Measurements from ENCODE around the gene MRPL58. TPM values are rescaled to one million over a fixed set of nuclear protein-coding genes. Genes with fewer than 3 reads are reported as not detected.
A peak's percentile ranks its signal among the peaks of the same experiment; 100 is the strongest.
"Not testable (repeated sequence)": the region's sequence is repeated elsewhere in the genome, so short reads cannot be mapped to it uniquely, and the experiment has no call there.

The MRPL58 gene
- polyA plus RNA-seq (2013, experiment 1 of 2; ENCODE audit: insufficient read length), result 33.2 TPM
- 33.1 TPM for polyA plus RNA-seq (2013, experiment 2 of 2; ENCODE audit: insufficient read length)

DNA sequence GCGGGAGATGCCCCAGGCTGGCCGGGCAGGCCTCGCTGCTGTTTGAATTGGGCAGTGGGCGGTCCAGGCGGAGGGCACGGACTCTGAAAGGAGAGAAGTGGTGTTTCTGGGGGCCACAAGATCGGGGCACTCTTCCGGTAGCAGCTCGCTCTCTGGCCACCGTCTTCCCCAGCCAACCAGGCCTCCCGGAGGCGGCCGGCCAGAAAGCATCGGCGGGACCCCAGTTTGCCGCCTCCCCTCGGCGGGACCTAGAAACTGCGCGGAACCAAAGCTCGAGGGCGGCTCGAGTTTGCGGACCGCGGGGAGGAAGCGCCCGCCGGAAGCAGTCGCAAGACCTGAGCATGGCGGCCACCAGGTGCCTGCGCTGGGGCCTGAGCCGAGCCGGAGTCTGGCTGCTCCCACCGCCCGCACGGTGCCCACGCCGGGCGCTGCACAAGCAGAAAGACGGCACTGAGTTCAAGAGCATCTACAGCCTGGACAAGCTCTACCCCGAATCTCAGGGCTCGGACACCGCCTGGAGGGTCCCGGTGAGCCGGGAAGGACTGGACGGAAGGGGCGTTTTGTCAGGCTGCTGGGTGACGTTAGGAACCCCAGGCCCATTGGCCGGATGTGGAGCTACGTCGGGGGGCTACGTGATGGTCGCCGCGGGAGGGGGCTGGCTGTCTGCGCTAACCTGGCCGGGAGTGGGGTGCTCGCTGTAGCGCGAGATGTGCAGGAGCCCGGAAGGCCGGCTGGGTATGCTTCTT is at the start of gene MRPL58:
Gene MRPL58 (plus strand): TSS at position 325 of the 746 bp plus-strand sequence. CDS start 17 bp downstream, at position 342.
- DNase-seq, result peak; percentile 88

DNA sequence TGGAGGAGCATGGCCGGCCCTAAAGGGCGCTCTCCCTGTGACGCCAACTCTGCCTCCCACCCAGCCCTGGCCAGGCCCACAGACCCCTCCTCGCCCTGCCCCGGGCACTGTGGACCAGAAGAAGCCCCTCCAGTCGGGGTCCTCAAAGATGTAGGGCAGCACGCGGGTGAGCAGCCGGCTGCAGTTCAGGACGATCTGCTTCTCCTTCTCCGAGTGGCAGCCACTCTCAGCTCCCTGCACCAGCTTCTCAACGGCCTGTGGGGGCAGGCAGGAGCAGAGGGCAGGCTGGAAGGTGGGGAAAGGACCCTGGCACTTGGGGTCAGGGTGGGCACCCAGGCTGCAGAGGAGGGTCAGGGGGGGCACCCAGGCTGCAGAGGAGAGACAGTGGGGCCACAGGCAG is 48.8 kb upstream of the MRPL58 start:
- DNase-seq, result no peak

DNA sequence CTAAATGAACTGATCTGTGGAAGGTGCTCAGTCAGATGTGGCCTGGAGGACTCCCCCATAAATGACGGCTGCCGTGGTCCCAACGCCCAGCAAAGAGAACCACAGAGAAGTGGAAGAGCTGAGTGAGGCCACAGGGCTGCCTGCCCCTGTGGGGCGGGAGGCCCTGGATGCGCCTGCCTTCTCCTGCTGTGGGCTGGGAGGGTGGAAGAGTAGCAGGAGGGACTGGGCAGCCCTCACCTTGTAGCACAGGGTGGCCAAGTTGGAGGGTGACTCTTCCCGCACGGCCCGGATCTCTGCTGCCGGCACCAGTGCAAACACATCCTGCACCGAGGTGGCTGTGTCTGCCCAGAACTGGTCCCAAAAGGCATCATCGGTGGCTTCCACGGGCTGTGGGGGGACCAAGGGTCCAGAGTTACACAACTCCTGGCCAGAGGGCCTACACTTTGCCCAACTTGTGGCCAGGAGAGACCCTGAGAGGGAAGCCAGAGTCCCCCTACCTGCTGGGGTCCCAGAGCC is 48.2 kb upstream of the MRPL58 start:
- DNase-seq, result no peak

DNA sequence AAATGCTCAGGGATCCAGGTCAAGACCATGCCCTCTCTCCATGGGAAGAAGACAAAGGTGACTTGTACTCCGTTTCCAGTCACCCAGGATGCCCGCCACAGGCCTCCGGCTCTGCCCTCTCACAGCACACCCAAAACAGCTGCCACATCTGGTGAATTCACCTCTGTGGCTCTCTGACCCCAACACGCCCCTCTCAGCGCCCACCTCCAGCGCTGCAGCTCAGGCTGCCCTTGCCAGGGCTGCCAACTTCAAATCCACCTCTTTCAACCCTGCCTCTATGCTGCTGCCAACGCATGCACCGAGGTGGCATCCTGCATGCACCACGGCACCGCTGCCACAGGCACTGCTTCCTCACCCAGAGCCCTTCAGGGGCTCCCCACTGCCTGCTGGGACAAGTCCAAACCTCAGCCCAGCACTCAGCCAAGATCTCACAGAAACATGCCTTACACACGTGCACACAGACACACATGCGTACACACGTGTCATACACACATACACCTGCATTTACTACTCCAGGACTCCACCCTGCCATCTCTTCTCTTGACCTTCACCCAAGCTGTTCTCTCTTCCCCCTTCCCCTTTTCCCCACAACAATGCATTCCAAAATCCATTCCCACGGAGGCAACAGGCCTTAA is 47.4 kb upstream of the MRPL58 start:
- no peak for DNase-seq

DNA sequence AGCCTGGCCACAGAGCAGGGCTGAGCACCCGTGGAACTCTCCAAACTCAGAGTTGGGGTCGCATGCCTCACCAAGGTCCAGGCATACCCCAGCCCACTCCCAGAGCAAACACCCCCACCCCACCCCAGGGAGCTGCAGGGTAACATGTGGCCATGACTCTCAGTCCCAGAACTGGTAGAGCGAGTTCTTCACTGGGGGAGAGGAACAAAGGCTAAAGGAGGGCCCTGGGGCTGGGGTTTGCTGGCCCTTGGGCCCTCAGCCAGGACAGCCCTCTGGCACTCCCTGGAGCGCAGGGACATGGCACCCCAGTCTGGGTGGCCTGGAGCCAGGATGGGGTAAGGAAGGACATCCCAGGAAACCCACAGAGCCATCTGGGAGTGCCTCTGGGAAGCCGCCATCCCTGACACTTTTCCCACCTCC is 44.1 kb upstream of the MRPL58 start:
- no peak for DNase-seq

DNA sequence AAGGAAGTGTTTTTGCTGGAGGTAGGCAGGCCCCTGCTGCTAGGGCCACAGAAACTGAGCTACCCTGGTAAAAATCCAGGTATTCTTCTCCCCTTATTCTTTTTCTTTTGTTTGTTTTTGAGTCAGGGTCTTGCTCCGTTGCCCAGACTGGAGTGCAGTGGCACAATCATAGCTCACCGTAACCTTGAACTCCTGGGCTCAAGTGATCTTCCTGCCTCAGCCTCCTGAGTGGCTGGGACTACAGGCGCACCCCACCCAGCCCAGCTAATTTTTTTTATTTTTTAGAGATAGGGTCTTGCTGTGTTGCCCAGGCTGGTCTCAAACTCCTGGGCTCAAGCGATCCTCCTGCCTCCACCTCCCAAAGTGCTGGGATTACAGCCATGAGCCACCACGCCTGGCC is 43.0 kb upstream of the MRPL58 start:
- not testable (repeated sequence) for DNase-seq

DNA sequence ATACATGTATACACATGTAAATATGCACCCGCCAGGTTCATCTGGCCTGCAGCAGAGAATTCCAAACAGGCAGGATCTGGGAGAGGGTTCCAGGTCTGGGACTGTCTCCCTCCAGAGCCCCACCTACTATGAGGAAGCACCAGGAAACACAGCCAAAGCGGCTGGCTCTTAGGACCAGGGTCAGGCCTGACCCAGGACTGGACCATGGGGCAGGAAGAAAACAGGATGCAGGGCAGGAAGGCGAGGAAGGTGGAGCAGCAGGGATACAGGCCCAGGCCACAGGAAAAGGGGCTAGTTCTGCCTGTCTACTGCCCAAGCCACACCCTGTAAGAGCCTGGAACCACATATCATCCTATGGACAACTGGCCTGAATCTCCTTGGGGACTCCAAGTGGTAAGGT is 42.1 kb upstream of the MRPL58 start:
- no peak for DNase-seq

DNA sequence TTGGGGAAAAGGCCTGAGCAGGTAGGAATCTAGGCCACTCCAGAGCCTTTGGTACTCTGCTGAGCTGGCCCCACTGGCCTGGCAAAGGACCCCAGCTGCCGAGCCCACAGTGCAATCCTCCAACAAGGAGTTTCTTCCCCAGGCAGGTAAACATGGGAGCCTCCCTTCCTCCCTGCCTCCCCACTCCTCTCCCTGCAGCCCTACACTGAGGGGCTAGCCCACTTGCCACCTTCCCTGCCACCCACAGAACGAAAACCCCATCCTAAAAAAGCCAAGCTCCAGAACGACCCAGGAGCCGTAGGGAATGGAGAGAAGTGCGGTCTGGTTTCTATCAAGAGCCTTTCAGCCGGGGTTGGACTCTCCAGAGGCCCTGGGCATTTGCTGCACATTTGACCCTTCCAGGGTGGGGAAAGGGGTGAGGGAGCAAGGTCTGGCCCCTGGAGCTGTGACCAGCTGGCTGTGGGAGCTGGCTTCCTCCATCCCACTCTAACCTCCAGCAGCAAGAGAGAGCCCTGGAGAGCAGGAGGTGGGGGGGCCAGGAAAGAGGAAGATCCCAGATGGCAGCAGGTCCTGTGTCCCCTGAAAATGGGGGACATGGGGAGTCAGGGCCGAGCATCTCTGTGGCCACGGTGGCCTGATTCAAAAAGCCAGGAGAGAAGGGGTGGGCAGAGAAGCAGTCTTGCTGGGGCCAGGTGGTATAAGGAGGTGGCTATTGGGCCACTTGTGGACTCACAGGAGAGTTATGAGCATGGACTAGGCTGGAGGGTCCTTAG is 41.2 kb upstream of the MRPL58 start:
- no peak for DNase-seq

DNA sequence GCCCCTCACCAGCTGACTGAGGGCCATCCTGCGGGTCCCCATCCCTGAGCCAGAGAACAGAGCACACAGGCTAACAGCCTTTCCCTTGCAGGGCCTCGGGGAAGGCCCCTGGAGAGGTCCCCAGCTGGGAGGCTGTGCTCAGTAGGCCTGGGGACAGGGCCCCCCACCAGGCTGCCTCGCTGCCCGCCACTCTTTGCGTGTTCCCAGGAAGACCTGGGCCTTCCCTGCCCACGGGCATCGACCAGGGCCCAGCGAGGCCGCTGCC is 40.7 kb upstream of the MRPL58 start:
- DNase-seq, result no peak

DNA sequence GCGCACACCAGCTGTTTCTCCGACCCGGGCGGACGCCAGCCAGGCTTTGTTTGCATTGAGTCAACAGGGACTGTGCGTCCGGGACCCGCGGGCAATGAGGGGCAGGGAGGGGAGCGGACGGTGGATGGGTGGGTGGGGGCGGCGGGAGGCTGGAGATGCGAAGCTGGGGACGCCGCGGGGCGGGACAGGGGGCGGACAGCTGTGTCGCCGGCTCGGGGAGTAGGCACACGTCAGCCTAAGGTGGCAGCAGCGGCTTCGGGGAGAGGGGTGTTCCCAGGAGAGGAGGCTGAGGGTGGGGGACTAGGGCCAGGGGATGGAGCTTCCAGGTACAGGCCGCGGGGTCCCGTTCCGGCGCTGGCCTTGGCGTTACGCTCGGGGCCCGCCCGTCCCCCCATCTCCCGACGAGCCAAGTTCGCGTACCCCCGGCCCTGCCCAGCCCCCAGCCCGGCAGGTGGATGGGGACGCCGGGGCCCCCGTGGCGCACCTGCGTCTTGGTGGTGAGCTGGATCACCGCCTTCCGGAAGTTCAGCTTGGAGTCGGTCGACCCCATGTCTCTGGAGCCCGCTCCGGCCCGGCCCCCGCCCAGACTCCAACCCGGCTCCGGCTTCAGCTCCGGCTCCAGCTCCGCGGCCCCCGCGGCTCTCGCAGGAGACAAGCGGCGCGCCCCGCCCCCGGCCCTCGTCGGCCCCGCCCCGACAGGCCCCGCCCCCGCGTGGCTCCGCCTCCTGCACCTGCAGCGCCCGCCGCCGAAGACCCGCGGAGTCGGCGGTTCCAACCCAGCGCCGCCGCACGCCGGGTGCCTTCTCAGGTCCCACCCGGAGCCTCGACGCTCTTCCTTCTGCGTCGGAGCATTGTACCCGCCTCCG is 40.1 kb upstream of the MRPL58 start, which contains the start of gene HID1:
Gene HID1 (minus strand): TSS at position 653 of the 866 bp plus-strand sequence. CDS start 103 bp downstream, at position 550.
- DNase-seq, result no peak

DNA sequence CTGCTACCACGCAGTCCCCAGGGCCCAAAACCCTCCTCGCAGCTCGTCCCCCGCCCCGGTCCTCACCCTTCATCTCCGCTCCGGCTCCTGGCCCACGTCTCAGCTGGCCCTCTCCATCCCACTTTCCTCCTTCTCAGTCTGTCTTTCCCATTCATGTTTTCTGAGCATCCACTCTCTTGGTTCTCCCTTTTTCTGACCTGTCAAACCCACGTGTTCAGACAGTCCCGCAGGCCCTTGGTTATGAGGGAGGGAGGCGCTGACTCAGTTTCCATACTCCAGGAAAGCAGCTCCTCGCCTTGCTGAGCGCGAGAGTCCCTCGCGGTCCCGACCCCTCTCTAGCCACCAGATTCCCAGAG is 39.5 kb upstream of the MRPL58 start:
- no peak for DNase-seq

DNA sequence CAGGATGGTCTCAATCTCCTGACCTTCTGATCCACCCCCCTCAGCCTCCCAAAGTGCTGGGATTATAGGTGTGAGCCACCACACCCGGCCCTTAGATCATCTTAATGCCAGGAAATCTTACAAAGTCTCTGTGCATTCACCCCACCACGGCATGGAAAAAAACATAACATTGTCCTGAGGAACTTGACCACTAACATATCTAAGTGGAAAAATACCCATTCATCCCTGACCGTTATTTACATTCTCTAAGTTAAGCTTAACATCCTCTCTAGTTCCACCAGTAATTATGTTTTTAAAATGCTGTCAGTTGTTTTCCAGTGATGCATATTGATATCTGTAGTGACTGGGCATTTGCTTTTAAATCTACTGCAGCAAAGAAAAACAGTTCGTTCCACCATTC is 36.5 kb upstream of the MRPL58 start:
- no peak for DNase-seq

DNA sequence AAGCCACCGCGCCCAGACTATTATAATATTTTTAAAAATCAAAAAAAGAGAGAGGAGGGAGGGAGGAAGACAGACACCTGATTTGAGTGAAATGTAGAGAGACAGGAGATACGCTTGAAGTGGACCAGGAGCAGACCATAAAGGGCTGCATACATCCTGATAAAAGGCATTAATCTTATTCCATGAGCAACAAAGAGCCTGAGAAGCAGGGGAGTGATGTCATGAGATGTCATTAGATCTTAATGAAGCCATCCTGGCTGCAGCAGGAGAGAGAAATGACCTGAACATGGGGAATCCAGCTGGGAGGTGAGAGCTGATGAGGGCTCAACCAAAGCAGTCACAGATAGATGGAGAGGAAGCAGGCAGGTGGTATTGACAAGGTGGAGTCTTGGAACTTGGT is 34.7 kb upstream of the MRPL58 start:
- DNase-seq, result no peak

DNA sequence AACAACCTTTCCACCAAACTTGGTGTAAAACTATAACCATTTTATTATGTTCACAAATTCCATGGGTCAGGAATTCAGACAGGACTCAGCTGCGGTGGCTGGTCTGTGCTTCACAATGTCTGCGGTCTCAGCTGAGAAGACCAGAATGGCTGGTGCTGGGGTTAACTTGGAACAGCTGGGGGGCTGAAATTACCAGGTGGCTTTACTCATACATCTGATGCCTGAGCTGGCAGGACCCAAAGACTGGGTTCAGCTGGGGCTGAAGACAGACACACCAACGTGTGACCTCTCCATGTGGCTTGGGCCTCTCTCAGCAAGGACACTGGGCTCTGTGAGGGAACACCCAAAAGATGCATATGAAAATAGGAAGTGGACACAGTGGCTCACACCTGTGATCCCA is 34.2 kb upstream of the MRPL58 start:
- no peak for DNase-seq

DNA sequence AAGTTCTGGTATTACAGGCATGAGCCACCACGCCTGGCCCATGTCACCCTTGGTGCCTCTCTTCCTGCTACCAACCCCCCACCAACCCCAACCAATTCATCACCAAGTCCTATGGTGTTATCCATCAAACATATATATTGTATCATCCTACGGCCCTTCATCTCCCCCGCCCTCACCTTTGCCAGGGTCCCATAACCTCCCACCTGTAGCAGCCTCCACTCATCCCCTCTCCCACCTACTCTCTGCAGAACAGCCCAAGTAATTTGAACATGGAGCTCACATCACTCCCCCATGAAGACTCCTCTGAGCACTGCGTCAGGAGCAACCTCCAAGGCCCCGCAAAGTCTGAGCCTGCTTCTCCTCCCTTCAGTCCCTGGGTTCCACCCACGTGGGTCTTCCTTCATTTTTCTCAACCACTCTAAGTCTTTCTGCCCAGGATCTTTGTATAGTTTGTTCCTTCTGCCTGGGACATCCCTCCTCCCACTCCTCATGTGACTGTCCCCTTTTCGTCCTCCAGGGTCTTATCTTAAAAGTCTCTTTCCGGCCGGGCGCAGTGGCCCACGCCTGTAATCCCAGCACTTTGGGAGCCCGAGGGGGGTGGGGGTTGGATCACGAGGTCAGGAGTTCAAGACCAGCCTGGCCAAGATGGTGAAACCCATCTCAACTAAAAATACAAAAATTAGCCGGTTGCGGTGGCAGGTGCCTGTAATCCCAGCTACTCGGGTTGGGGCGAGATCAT is 32.9 kb upstream of the MRPL58 start:
- no peak for DNase-seq

DNA sequence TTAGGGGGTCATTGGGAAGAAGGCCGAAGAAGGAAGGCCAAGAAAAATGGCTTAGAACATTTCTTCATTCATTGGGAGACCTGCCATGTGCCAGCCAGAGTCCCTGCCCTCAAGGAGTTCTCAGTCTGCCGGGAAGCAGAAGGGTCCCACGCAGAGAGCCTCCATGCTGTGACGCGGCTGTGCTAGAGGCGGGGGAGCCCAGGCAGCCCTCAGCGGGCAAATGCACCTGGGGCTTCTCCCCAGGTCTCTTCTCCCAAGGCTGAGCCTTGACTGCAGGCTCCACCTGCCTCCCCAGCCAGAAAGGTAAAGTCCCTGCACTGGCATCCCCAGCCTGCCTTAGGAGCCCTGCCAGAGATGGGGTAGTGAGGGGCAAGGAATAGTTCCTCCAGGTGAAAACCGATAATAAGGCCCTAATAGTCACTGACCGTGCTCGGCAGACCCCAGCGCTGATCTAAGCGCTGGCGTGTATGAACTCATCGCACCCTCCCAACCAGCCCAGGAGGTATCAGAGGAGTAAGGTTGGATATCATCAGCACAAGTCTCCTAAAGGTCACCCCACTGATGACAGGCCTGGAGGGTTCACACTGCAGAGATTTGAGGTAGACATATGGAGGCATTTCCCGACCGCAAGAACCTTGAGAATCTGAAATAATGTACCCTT is 31.0 kb upstream of the MRPL58 start:
- DNase-seq, result no peak

DNA sequence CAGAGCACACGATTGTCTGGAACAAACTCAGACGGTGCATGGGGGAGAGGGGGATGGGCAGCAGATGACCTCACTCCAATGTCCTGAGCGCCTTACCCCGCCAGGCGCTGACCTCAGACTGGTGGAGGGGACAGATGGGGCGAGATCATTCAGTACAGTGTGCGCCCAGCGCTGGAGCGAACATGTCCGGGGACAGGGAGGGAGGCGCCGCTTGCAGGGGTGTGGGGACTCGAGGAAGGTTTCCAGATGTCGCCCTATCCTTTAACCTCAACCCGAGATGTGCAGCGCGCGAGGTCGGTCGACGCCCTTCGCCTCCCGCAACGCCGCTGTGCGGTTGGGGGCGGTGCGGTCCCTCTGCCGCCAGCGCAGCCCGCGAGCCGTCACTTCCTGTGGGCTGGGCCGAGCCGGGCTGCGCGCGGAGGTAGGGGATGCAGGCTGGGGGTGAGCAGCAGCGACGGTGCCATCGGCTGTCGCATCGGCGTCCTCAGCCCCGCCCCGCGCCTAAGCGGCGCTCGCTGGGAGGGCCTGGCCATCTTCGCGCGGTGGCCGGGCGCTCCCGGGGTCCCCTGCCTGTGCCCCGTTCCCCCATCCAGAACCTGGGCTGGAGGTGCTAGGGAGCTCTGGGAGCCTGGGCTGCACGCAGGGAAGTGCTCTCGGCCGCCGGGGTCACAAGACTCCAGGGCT is 30.3 kb upstream of the MRPL58 start:
- DNase-seq, result peak; percentile 50

DNA sequence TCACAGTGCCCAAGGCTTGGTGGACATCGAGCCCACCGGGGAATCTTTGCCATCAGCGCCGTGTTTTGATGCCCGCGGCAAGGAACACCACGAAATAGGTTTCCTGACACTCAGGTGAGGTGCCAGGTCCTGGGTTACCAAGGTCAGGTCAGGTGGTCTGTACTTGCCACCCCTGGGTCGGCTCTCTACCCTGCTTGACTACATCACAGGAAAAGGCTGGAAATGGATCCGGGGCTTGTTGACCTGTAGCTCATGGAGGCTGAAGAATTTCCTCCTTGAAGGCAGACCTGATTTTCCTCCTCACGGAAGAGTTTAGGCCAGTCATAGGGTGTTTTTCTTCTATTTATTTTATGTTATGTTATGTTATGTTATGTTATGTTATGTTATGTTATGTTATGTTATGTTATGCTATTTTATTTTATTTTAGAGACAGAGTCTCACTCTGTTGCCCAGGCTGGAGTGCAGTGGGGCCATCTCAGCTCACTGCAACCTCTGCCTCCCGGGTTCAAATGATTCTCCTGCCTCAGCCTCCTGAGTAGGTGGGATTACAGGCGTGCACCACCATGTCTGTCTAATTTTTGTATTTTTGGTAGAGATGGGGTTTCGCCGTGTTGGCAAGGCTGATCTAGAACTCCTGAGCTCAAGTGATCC is 29.7 kb upstream of the MRPL58 start:
- not testable (repeated sequence) for DNase-seq

DNA sequence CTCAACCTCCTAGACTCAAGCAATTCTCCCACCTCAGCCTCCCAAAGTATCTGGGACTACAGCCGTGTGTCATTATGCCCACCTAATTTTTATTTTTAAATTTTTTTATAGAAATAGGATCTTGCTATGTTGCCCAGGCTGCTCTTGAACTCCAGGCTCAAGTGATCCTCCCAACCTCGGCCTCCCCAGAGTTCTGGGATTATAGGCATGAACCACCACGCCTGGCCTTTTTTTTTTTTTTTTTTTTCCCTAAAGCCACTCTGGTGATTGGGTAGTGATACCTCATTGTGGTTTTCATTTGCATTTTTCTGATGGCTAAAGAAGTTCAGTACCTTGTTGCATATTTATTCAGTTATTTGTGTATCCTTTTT is 26.3 kb upstream of the MRPL58 start:
- DNase-seq, result no peak

DNA sequence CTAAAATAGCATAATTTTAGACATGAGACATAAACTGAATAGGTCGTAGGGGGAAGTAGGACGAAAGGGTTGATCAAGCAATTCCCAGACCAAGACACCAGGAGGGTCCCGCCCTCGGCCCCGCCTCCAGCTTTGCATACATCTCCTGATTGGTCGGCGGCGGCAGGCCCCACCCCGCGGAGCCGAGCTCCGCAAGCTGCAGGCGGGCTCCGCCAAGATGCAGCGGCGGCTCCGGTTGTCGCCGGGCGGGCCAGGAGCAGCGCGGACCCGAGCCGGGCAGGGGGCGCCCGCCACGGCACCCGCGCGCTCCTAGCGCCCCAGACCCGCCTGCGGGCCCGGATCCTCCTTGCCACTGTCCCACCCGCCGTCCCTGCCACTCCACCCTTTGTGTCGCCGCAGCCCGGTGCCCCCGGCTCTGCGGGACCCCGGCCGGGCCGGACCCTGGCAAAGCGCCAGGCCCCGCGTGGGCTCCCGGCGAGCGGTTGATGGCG is 25.0 kb upstream of the MRPL58 start, which contains the start of gene CDR2L:
Gene CDR2L (plus strand): TSS at position 215 of the 491 bp plus-strand sequence. CDS start 412 bp downstream, outside the sequence.
- DNase-seq, result peak; percentile 92
